Measurements from ENCODE around the gene HAGH.
"Not testable (repeated sequence)": the region's sequence is repeated elsewhere in the genome, so short reads cannot be mapped to it uniquely, and the experiment has no call there.

The HAGH gene

DNA sequence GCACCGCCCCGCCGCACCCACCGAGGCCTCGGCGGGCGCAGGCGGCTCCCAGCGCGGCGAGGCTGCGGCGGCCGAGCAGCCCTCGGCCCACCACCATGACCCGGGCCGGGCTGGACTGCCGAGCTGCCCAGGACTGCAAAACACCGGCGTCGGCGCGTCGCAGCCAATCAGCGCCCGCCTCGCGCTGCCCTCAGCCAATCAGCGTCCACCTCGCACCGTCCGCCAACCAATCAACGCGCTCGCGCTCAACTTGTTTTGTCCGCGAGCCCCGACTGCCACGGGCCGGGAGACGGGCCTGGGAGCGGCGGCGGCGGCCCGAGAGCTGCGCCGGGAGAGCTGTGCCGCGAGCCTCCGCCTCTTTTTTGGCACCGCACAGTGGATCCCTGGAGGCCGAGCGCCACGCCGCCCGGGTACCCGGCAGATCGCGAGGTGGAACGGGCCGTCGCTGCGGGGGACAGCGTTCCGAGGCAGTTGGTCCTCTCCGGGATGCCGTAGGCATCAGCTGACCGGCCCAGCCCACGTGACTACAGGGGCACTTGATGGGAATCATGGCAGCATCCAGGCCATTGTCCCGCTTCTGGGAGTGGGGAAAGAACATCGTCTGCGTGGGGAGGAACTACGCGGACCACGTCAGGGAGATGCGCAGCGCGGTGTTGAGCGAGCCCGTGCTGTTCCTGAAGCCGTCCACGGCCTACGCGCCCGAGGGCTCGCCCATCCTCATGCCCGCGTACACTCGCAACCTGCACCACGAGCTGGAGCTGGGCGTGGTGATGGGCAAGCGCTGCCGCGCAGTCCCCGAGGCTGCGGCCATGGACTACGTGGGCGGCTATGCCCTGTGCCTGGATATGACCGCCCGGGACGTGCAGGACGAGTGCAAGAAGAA is at the start of gene HAGH, which contains the start of gene FAHD1:
Gene HAGH, minus strand, starts transcription at position 135 of the 883 bp plus-strand sequence. Its CDS starts 38 bp downstream, at position 97.
Gene FAHD1, plus strand, starts transcription at position 516 of the 883 bp plus-strand sequence. Its CDS starts 33 bp downstream, at position 549.
- Histone ChIP-seq H3K36me3 (ENCODE audit: control insufficient read depth, insufficient read depth, low read length) (0 out of 2 replicates have a peak, but pooled peaks cover 3% of the 10 kb centered on the region), H3K27me3 (ENCODE audit: control insufficient read depth, insufficient read depth, low read length) (no peaks in the 10 kb centered on the region), H3K27ac (ENCODE audit: low read length) (no peak within 1 kb of the TSS), H3K9me3 (ENCODE audit: control insufficient read depth, insufficient read depth, low read length) (no peaks in the 10 kb centered on the region), H3K4me3 (ENCODE audit: low read length) (peak within 1 kb of the TSS; percentile 94), H3K4me1 (ENCODE audit: control insufficient read depth, insufficient read depth, low read length) (peaks cover 2% of the 10 kb centered on the region; the same call in 1 of the 2 replicates)
- peak; percentile 84 for DNase-seq (ENCODE audit: low read depth, low spot score)
- no CpG with 5 or more reads among the region's 104 CpGs for WGBS (ENCODE audit: insufficient coverage, insufficient read length)

DNA sequence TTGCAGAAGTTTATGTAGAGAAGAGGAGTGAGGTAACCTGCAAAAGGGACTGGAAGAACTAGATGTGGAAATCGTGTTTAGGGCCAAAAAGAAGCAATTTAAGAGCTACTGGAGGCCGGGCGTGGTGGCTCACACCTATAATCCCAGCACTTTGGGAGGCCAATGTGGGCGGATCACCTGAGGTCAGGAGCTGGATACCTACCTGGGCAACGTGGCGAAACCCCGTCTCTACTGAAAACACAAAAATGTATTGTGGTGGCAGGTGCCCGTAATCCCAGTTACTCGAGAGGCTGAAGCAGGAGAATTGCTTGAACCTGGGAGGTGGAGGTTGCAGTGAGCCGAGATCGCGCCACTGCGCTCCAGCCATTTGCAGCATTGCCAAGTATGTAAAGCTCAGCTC is 49.4 kb upstream of the HAGH start:
- not testable (repeated sequence) for H3K9me3 ChIP-seq (ENCODE audit: control insufficient read depth, insufficient read depth, low read length); H3K4me1 ChIP-seq (ENCODE audit: control insufficient read depth, insufficient read depth, low read length); H3K27me3 ChIP-seq (ENCODE audit: control insufficient read depth, insufficient read depth, low read length); H3K36me3 ChIP-seq (ENCODE audit: control insufficient read depth, insufficient read depth, low read length); H3K27ac ChIP-seq (ENCODE audit: low read length); H3K4me3 ChIP-seq (ENCODE audit: low read length); DNase-seq (ENCODE audit: low read depth, low spot score)
- no CpG with 5 or more reads among the region's 13 CpGs for WGBS (ENCODE audit: insufficient coverage, insufficient read length)

DNA sequence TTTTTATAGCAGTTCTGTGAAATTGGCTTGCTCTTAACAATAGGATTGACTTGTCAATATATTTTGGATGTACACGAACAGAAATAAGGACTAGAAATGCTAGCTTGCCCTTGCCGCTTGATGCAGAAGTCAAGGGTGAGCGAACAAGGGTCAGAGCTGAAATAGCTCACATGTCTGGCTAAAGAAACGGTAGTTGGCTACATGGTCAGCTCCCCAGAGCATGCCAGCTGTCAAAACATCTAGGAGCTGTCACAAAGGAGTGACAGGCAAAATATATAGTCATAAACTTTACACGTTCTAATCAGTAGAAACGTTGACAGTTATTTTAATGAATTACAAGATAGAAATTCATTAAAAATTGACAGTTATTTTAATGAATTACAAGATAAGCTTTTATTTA is 48.2 kb upstream of the HAGH start:
- DNase-seq (ENCODE audit: low read depth, low spot score) = no peak
- WGBS (ENCODE audit: insufficient coverage, insufficient read length) = no CpG with 5 or more reads among the region's 6 CpGs
- Histone ChIP-seq H3K27me3 (ENCODE audit: control insufficient read depth, insufficient read depth, low read length) (no peaks in the 10 kb centered on the region; the same call in 1 of the 2 replicates), H3K27ac (ENCODE audit: low read length) (no peak overlapping the region), H3K36me3 (ENCODE audit: control insufficient read depth, insufficient read depth, low read length) (no peaks in the 10 kb centered on the region), H3K9me3 (ENCODE audit: control insufficient read depth, insufficient read depth, low read length) (no peaks in the 10 kb centered on the region), H3K4me3 (ENCODE audit: low read length) (no peak overlapping the region), H3K4me1 (ENCODE audit: control insufficient read depth, insufficient read depth, low read length) (peaks cover 2% of the 10 kb centered on the region; the same call in 1 of the 2 replicates)

DNA sequence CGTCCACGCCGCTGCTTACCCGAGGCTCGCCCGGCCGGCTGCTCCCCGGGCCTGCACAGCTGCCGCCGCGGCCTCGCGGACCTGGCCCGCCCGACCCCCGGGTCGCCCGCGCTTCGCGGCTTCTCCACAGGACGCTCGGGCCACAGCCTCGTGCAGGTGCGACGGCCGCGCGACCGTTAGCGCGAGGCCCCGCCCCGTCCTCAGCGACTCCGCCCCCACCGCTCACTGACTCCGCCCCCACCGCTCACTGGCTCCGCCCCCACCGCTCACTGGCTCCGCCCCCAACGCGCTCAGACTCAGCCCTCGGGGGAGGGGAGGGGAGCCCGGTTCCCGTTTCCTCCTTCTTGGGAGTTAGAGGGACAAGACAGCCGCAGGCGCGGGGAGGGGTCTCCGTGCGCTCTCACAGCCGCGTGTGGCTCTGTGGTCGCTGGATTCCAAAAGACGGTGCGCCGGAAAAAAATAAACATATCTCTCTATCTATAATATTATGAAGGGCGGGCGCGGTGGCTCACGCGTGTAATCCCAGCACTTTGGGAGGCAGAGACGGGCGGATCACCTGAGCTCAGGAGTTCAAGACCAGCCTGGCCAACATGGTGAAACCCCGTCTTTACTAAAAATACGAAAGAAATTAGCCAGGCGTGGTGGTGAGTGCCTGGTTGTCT is 45.5 kb upstream of the HAGH start, which contains the start of gene MEIOB:
Gene MEIOB, minus strand, starts transcription at position 191 of the 662 bp plus-strand sequence. CDS start 3,989 bp downstream, outside the sequence.
- H3K4me1 ChIP-seq (ENCODE audit: control insufficient read depth, insufficient read depth, low read length) = peaks cover 2% of the 10 kb centered on the region; the same call in 1 of the 2 replicates
- H3K9me3 ChIP-seq (ENCODE audit: control insufficient read depth, insufficient read depth, low read length) = no peaks in the 10 kb centered on the region
- H3K36me3 ChIP-seq (ENCODE audit: control insufficient read depth, insufficient read depth, low read length) = no peaks in the 10 kb centered on the region
- no peaks in the 10 kb centered on the region; the same call in 1 of the 2 replicates for H3K27me3 ChIP-seq (ENCODE audit: control insufficient read depth, insufficient read depth, low read length)
- H3K4me3 ChIP-seq (ENCODE audit: low read length) = peak within 1 kb of the TSS; percentile 29; the same call in 1 of the 2 replicates
- no peak within 1 kb of the TSS for H3K27ac ChIP-seq (ENCODE audit: low read length)
- DNase-seq (ENCODE audit: low read depth, low spot score) = peak; percentile 18
- no CpG with 5 or more reads among the region's 68 CpGs for WGBS (ENCODE audit: insufficient coverage, insufficient read length)

DNA sequence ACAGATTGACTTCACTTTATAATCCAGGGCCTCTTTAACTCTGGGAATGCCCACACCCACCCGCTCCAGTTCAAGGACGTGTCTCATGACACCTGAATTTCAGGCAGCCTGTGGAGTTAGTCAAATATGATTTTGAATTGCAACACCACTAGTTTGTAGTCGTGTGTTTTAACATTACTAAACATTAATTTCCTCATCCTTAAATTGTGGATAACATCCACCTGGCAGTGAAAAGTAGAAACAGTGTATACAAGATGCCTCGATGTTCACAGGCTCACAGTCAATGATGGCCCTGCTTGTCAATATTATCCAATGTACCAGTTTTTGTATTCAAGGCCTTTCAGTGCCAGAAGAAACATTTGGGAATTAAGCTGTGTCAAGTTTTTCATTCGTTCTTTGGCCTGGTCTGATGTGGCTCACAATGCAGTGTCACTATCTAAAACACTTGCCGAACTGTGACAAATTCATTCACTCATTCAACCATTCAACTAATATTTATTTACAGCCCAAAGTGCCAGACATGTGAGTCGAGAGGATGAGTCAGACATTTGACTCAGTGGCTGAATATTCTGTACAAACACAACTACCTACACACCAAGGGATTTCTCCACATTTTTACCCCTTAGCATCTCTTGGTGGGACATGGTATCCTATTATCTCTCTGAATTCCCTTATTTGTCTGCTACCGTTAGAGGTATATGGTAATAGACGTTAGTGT is 43.9 kb upstream of the HAGH start:
- Histone ChIP-seq H3K9me3 (ENCODE audit: control insufficient read depth, insufficient read depth, low read length) (no peaks in the 10 kb centered on the region), H3K27ac (ENCODE audit: low read length) (no peak overlapping the region), H3K4me3 (ENCODE audit: low read length) (no peak overlapping the region)

DNA sequence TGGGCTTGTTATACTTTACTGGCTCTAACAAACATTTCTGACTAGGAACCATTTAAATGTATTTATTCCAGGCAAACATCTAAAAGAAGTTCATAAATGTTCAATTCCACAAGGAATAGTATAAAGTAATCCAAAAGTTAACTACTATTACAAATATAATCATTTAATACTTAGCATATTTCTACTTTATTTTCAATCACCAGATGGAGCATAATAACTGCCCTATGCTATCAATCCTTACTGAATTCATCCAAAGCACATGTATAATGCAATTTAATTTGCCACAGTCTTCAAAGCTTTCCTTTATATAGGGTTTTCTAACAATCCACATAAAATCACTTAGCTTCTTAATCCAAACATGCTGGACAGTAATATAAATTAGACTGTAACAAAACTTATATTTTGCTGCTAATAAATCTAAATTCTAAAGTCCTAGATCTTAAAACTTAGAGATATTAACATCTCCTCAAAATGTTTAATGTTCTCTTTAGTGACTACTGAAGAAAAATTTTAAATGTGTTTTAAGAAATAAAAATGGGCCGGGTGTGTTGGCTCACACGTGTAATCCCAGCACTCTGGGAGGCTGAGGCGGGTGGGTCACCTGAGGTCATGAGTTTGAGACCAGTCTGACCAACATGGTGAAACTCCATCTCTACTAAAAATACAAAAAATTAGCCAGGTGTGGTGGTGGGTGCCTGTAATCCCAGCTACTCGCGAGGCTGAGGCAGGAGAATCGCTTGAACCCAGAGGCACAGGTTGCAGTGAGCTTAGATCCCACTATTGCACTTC is 39.5 kb upstream of the HAGH start:
- H3K27me3 ChIP-seq (ENCODE audit: control insufficient read depth, insufficient read depth, low read length) = no peaks in the 10 kb centered on the region
- no peak overlapping the region for H3K4me3 ChIP-seq (ENCODE audit: low read length)
- no peaks in the 10 kb centered on the region for H3K4me1 ChIP-seq (ENCODE audit: control insufficient read depth, insufficient read depth, low read length)
- H3K27ac ChIP-seq (ENCODE audit: low read length) = no peak overlapping the region
- no peaks in the 10 kb centered on the region for H3K9me3 ChIP-seq (ENCODE audit: control insufficient read depth, insufficient read depth, low read length)
- no CpG with 5 or more reads among the region's 6 CpGs for WGBS (ENCODE audit: insufficient coverage, insufficient read length)
- H3K36me3 ChIP-seq (ENCODE audit: control insufficient read depth, insufficient read depth, low read length) = no peaks in the 10 kb centered on the region
- no peak for DNase-seq (ENCODE audit: low read depth, low spot score)

More for the DNA sequence above, 43.9 kb upstream of the HAGH start:
- no peaks in the 10 kb centered on the region; the same call in 1 of the 2 replicates for H3K27me3 ChIP-seq (ENCODE audit: control insufficient read depth, insufficient read depth, low read length)
- no peak for DNase-seq (ENCODE audit: low read depth, low spot score)
- no peaks in the 10 kb centered on the region for H3K36me3 ChIP-seq (ENCODE audit: control insufficient read depth, insufficient read depth, low read length)
- H3K4me1 ChIP-seq (ENCODE audit: control insufficient read depth, insufficient read depth, low read length) = peaks cover 2% of the 10 kb centered on the region; the same call in 1 of the 2 replicates
- WGBS (ENCODE audit: insufficient coverage, insufficient read length) = no CpG with 5 or more reads among the region's 9 CpGs

DNA sequence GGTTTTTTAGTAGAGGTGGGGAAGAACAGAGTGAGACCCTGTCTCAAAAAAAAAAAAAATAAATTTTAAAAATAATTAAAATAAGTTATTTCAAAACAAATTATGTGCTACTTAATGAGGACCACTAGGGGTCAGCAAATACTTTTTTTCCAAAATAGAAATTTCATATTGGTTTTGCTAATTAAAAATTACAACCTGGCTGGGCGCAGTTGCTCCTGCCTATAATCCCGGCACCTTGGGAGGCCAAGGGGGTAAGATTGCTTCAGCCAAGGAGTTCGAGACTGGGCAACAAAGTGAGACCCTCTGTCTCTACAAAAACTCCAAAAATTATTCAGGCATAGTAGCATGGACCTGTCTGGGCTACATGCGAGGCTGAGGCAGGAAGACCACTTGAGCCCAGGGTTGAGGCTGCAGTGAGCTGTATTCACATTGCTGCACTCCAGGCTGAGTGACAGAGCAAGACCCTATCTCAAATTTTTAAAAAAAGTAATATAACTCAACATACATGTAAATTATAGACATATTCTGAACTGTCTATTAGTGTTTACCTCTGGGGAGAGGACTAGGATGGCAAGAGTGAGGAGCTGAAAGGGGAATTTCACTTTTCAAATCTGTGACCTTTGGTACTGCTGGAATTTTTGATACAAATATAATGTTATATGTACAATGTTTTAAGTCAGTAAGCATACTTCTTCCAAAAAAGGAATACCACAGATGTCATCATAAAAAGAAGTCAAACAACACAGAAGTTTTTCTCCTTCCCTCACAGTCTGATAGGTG is 37.2 kb upstream of the HAGH start:
- Histone ChIP-seq H3K4me1 (ENCODE audit: control insufficient read depth, insufficient read depth, low read length) (no peaks in the 10 kb centered on the region), H3K27ac (ENCODE audit: low read length) (no peak overlapping the region), H3K9me3 (ENCODE audit: control insufficient read depth, insufficient read depth, low read length) (no peaks in the 10 kb centered on the region), H3K36me3 (ENCODE audit: control insufficient read depth, insufficient read depth, low read length) (no peaks in the 10 kb centered on the region), H3K4me3 (ENCODE audit: low read length) (no peak overlapping the region), H3K27me3 (ENCODE audit: control insufficient read depth, insufficient read depth, low read length) (no peaks in the 10 kb centered on the region)
- no peak for DNase-seq (ENCODE audit: low read depth, low spot score)
- no CpG with 5 or more reads among the region's 4 CpGs for WGBS (ENCODE audit: insufficient coverage, insufficient read length)

DNA sequence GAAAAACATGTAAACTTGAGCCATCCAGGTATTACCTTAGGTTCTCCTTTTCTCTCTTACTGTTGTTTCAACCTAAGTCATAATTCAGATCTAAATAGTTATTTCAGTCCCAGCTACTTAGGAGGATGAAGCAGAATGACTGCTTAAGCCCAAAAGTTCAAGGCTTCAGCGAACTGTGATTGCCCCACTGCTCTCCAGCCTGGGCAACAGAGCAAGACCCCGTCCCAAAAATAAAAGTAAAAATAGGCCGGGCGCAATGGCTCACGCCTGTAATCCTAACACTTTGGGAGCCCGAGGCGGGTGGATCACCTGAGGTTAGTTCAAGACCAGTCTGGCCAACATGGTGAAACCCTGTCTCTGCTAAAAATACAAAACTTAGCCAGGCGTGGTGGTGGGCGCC is 35.8 kb upstream of the HAGH start:
- Histone ChIP-seq H3K4me1 (ENCODE audit: control insufficient read depth, insufficient read depth, low read length) (no peaks in the 10 kb centered on the region), H3K36me3 (ENCODE audit: control insufficient read depth, insufficient read depth, low read length) (no peaks in the 10 kb centered on the region), H3K27me3 (ENCODE audit: control insufficient read depth, insufficient read depth, low read length) (no peaks in the 10 kb centered on the region), H3K4me3 (ENCODE audit: low read length) (no peak overlapping the region), H3K9me3 (ENCODE audit: control insufficient read depth, insufficient read depth, low read length) (no peaks in the 10 kb centered on the region), H3K27ac (ENCODE audit: low read length) (no peak overlapping the region)
- no peak for DNase-seq (ENCODE audit: low read depth, low spot score)
- WGBS (ENCODE audit: insufficient coverage, insufficient read length) = no CpG with 5 or more reads among the region's 9 CpGs

DNA sequence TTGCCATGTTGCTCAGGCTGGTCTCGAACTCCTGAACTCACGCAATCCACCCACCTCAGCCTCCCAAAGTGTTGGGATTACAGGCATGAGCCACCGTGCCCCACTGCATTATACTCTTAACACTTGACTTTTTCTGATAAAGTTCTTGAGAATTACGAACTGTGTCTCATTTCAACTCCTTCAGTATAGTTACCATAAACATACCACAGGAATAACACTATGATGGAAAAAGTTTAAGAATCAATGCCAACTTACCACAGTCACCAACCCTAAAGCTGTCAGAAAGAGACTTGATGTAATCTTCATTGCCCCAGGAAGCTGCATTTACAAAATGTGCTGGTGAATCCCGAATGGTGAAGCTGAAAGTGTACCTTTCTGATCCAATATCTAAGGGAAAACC is 35.1 kb upstream of the HAGH start:
- Histone ChIP-seq H3K4me1 (ENCODE audit: control insufficient read depth, insufficient read depth, low read length) (no peaks in the 10 kb centered on the region), H3K4me3 (ENCODE audit: low read length) (no peak overlapping the region), H3K27ac (ENCODE audit: low read length) (no peak overlapping the region), H3K36me3 (ENCODE audit: control insufficient read depth, insufficient read depth, low read length) (no peaks in the 10 kb centered on the region), H3K27me3 (ENCODE audit: control insufficient read depth, insufficient read depth, low read length) (no peaks in the 10 kb centered on the region), H3K9me3 (ENCODE audit: control insufficient read depth, insufficient read depth, low read length) (no peaks in the 10 kb centered on the region)
- DNase-seq (ENCODE audit: low read depth, low spot score) = no peak
- WGBS (ENCODE audit: insufficient coverage, insufficient read length) = no CpG with 5 or more reads among the region's 5 CpGs

Data from iPS DF 6.9 (cell line).